ENCODE data around the gene NOTUM.

DNA sequence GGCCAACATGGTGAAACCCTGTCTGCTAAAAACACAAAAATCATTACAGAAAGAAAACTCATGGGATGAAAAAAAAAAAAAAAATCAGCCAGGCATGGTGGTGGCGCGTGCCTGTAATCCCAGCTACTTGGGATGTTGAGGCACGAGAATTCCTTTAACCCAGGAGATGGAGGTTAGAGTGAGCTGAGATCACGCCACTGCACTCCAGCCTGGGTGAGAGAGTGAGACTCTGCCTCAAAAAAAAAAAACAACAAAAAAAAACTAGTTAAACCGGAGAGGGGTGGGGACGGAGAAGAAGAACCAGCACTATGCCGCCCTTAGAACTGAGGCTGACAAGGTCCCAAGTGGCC, 7.4 kb upstream of the NOTUM start:
- TF ChIP-seq, protein P1, sequence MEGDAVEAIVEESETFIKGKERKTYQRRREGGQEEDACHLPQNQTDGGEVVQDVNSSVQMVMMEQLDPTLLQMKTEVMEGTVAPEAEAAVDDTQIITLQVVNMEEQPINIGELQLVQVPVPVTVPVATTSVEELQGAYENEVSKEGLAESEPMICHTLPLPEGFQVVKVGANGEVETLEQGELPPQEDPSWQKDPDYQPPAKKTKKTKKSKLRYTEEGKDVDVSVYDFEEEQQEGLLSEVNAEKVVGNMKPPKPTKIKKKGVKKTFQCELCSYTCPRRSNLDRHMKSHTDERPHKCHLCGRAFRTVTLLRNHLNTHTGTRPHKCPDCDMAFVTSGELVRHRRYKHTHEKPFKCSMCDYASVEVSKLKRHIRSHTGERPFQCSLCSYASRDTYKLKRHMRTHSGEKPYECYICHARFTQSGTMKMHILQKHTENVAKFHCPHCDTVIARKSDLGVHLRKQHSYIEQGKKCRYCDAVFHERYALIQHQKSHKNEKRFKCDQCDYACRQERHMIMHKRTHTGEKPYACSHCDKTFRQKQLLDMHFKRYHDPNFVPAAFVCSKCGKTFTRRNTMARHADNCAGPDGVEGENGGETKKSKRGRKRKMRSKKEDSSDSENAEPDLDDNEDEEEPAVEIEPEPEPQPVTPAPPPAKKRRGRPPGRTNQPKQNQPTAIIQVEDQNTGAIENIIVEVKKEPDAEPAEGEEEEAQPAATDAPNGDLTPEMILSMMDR (IDR thresholded peaks at IDR 0.05) = no peak
- no peak for TF ChIP-seq EP300 (IDR thresholded peaks at IDR 0.05)

All from ovary (tissue), 3 donors.